ENCODE measurements around the gene ALG14.

Gene ALG14

DNA sequence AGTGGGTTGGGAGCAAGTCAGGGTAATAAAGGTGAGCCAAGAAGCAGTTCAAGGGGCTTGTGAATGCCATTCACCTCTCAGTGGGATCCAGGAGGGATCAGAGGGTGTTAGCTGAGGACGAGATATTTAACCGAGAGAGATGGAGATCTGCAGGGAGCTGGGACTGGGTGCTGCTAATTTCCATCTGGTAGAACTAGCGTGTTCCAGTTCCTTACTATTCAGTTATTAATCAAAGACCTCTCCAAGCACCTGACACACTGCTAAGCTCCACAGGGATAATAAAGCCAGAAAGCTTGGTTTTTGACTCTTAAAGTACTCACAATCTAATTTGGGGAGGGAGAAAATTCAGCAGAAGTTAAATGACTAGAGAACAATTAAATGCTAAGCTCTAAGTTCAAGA, 57.7 kb downstream of the ALG14 start:
- no peak overlapping the region for H3K4me3 ChIP-seq (ENCODE audit: insufficient read depth, low read depth, low read length)
- H3K27ac ChIP-seq (ENCODE audit: insufficient read depth, low read depth, low read length, poor library complexity, severe bottlenecking): no peak overlapping the region
- 83 to 87% methylated on average over 3 of the region's 3 CpGs for WGBS, 2 experiments
- H3K4me1 ChIP-seq (ENCODE audit: control insufficient read depth, insufficient read depth, low read length): no peaks in the 10 kb centered on the region
- no peaks in the 10 kb centered on the region for H3K9me3 ChIP-seq (ENCODE audit: control insufficient read depth, low read length)
- H3K36me3 ChIP-seq (ENCODE audit: control insufficient read depth, insufficient read depth, low read length): no peaks in the 10 kb centered on the region
- no peaks in the 10 kb centered on the region for H3K27me3 ChIP-seq (ENCODE audit: control insufficient read depth, insufficient read depth, low read length, poor library complexity, severe bottlenecking)

DNA sequence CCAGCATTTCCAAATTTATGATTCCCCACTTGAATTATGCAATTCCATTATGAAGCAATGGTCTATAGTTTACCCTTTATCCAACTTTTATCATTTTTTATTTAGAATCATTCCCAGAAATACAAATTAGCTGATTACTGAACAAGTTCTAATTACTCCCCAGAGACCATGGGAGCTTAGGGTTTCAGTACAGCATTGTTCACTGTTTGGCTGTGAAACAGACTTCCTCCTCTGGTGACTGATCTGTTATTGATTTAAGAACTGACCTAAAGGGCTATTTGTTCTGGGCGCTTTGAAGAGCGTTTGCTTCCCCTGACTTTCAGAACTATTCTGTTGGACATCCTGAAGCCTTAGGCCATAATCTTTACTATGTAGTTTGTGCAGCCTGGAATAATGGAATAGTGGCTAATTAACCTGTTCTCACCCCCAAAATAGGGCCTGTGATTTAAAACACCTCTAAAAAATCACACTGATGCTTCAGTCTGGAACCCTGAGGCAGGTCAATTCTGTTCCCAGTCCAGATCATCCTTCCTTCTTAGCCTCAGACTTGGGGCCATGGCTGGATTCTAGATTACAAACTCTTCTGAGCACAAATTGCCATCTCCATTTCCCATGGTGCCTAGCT, 58.7 kb downstream of the ALG14 start:
- WGBS, 2 experiments: 87 to 88% methylated on average over 2 of the region's 2 CpGs
- no peaks in the 10 kb centered on the region for H3K36me3 ChIP-seq (ENCODE audit: control insufficient read depth, insufficient read depth, low read length)
- H3K4me3 ChIP-seq (ENCODE audit: insufficient read depth, low read depth, low read length): no peak overlapping the region
- no peaks in the 10 kb centered on the region for H3K9me3 ChIP-seq (ENCODE audit: control insufficient read depth, low read length)
- H3K27me3 ChIP-seq (ENCODE audit: control insufficient read depth, insufficient read depth, low read length, poor library complexity, severe bottlenecking): no peaks in the 10 kb centered on the region
- no peaks in the 10 kb centered on the region for H3K4me1 ChIP-seq (ENCODE audit: control insufficient read depth, insufficient read depth, low read length)
- no peak overlapping the region for H3K27ac ChIP-seq (ENCODE audit: insufficient read depth, low read depth, low read length, poor library complexity, severe bottlenecking)

DNA sequence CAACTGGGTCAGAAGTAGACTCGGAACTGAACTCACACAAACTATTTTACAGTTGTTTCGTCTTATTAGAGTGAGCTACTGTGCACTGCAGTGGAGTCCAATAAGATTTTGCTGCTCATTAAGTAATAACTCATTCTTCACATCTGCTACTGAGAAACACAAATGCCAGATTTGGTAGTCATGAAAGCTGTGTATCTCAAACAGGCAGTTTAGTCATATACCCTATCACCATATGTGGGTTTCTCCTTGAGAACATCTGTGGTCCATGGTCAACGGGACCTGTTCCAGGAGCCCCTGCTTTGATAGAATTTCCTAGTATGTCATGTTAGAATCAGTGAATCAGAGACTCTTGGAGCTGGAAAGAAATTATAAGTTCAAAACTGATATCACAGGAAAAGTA, 60.4 kb downstream of the ALG14 start:
- WGBS, 2 experiments: 93 to 94% methylated on average over 3 of the region's 3 CpGs
- H3K27ac ChIP-seq (ENCODE audit: insufficient read depth, low read depth, low read length, poor library complexity, severe bottlenecking): no peak overlapping the region
- H3K4me1 ChIP-seq (ENCODE audit: control insufficient read depth, insufficient read depth, low read length): no peaks in the 10 kb centered on the region
- H3K9me3 ChIP-seq (ENCODE audit: control insufficient read depth, low read length): no peaks in the 10 kb centered on the region
- no peaks in the 10 kb centered on the region for H3K36me3 ChIP-seq (ENCODE audit: control insufficient read depth, insufficient read depth, low read length)
- H3K4me3 ChIP-seq (ENCODE audit: insufficient read depth, low read depth, low read length): no peak overlapping the region
- no peaks in the 10 kb centered on the region for H3K27me3 ChIP-seq (ENCODE audit: control insufficient read depth, insufficient read depth, low read length, poor library complexity, severe bottlenecking)

DNA sequence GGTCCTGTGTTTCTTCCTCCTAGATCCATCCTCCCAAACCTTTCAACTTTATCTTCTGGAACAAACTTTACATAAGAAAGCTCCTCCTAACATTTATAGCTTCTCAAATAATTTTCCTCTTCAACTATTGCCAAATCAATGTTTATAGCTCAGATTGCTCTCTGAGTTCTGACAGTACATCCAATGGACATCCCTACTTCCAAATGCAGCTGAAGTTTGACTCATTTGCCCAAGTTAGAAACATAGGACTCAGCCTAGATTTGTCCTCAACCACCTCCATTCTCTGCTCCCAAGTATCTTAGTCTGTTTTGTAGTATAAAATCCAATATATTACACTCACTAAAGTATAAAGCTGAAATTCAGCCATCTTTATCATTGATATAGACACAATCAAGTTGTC, 62.6 kb downstream of the ALG14 start:
- H3K4me3 ChIP-seq (ENCODE audit: insufficient read depth, low read depth, low read length): no peak overlapping the region
- no peaks in the 10 kb centered on the region for H3K27me3 ChIP-seq (ENCODE audit: control insufficient read depth, insufficient read depth, low read length, poor library complexity, severe bottlenecking)
- no peaks in the 10 kb centered on the region for H3K36me3 ChIP-seq (ENCODE audit: control insufficient read depth, insufficient read depth, low read length)
- H3K9me3 ChIP-seq (ENCODE audit: control insufficient read depth, low read length): no peaks in the 10 kb centered on the region
- H3K27ac ChIP-seq (ENCODE audit: insufficient read depth, low read depth, low read length, poor library complexity, severe bottlenecking): no peak overlapping the region
- H3K4me1 ChIP-seq (ENCODE audit: control insufficient read depth, insufficient read depth, low read length): no peaks in the 10 kb centered on the region

DNA sequence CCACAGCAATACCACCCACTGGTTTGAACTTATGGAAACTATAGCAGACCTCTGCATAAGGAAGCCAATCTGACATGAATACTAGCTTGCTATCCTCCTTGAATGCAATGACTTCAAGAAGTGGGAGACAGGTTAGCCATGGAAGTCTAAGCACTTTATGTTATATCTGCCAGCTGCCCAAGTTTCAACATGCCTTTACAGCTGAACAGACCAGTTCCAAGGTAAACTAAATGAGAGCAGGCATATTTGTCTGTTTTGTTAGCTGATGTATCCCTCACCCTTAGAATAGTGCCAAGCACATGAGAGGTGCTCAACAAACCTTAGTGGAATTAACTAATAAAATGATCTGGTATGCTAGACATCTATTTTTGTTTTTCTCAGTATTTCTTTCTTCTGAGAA, 65.1 kb downstream of the ALG14 start:
- Histone ChIP-seq H3K36me3 (ENCODE audit: control insufficient read depth, insufficient read depth, low read length) (no peaks in the 10 kb centered on the region), H3K27me3 (ENCODE audit: control insufficient read depth, insufficient read depth, low read length, poor library complexity, severe bottlenecking) (no peaks in the 10 kb centered on the region), H3K4me1 (ENCODE audit: control insufficient read depth, insufficient read depth, low read length) (peaks cover 4% of the 10 kb centered on the region), H3K4me3 (ENCODE audit: insufficient read depth, low read depth, low read length) (no peak overlapping the region), H3K9me3 (ENCODE audit: control insufficient read depth, low read length) (no peaks in the 10 kb centered on the region), H3K27ac (ENCODE audit: insufficient read depth, low read depth, low read length, poor library complexity, severe bottlenecking) (no peak overlapping the region)

DNA sequence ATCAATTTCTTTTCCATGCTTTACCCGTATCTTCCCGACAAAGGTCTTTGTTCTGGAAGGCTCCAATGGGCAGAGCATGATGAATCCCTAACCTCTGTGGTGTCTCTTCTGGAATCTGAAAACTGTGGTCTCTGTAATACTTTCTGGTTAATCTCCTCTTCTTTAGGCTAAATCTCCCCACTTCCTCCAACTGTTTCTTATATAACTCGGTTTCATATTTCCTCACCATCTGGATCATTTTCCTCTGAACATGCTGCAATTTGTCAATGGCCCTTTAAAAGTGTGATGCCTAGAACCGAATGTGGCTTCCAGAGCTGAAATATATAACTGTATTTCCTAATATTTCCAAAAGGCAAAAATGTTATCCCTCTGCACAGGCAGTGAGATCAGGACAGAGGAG, 66.1 kb downstream of the ALG14 start:
- H3K4me1 ChIP-seq (ENCODE audit: control insufficient read depth, insufficient read depth, low read length): peaks cover 14% of the 10 kb centered on the region
- H3K9me3 ChIP-seq (ENCODE audit: control insufficient read depth, low read length): no peaks in the 10 kb centered on the region
- no peaks in the 10 kb centered on the region for H3K36me3 ChIP-seq (ENCODE audit: control insufficient read depth, insufficient read depth, low read length)
- no peak overlapping the region for H3K4me3 ChIP-seq (ENCODE audit: insufficient read depth, low read depth, low read length)
- no peak overlapping the region for H3K27ac ChIP-seq (ENCODE audit: insufficient read depth, low read depth, low read length, poor library complexity, severe bottlenecking)
- 89 to 95% methylated on average over 4 of the region's 4 CpGs for WGBS, 2 experiments
- no peaks in the 10 kb centered on the region for H3K27me3 ChIP-seq (ENCODE audit: control insufficient read depth, insufficient read depth, low read length, poor library complexity, severe bottlenecking)

DNA sequence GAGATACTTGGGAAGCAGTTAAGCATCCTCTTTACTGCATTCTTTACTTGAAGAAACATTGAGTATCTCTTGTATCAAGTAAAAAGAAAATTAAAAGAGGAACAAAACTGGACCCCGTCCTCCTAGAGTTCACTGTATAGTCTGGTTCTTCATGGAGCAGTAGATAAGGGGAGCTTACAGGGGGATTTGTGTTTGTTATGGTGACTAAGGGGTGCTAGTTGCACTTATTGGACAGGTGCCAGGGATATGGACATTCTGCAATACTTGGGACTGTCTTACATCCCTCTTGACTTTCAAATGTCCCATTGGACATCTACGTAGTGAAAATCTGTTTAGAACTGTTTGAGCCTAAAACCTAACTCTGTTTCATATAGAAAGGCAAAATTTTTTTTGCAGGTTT, 67.2 kb downstream of the ALG14 start:
- WGBS, 2 experiments: 90 to 98% methylated on average over 2 of the region's 2 CpGs
- no peaks in the 10 kb centered on the region for H3K36me3 ChIP-seq (ENCODE audit: control insufficient read depth, insufficient read depth, low read length)

DNA sequence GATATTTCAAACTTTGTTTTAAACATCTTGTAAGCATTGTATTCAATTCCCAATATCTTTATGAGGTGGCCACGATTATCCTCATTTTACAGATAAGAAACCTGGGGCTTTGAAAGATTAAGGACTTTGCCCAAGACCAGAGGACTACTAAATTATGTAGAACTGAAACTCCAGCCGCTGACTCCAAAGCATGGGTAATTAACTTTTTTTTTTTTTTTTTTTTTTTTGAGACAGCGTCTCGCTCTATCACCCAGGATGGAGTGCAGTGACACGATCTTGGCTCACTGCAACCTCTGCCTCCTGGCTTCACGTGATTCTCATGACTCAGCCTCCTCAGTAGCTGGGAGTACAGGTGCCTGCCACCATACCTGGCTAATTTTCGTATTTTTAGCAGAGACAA, 68.7 kb downstream of the ALG14 start:
- peaks cover 24% of the 10 kb centered on the region for H3K4me1 ChIP-seq (ENCODE audit: control insufficient read depth, insufficient read depth, low read length)
- H3K27ac ChIP-seq (ENCODE audit: insufficient read depth, low read depth, low read length, poor library complexity, severe bottlenecking): no peak overlapping the region
- WGBS, 2 experiments: 88 to 92% methylated on average over 7 of the region's 7 CpGs
- no peaks in the 10 kb centered on the region for H3K36me3 ChIP-seq (ENCODE audit: control insufficient read depth, insufficient read depth, low read length)
- no peaks in the 10 kb centered on the region for H3K9me3 ChIP-seq (ENCODE audit: control insufficient read depth, low read length)
- H3K27me3 ChIP-seq (ENCODE audit: control insufficient read depth, insufficient read depth, low read length, poor library complexity, severe bottlenecking): no peaks in the 10 kb centered on the region
- no peak overlapping the region for H3K4me3 ChIP-seq (ENCODE audit: insufficient read depth, low read depth, low read length)

More for the DNA sequence above, 67.2 kb downstream of the ALG14 start:
- Histone ChIP-seq H3K4me1 (ENCODE audit: control insufficient read depth, insufficient read depth, low read length) (peaks cover 14% of the 10 kb centered on the region), H3K27me3 (ENCODE audit: control insufficient read depth, insufficient read depth, low read length, poor library complexity, severe bottlenecking) (no peaks in the 10 kb centered on the region), H3K4me3 (ENCODE audit: insufficient read depth, low read depth, low read length) (no peak overlapping the region), H3K27ac (ENCODE audit: insufficient read depth, low read depth, low read length, poor library complexity, severe bottlenecking) (no peak overlapping the region), H3K9me3 (ENCODE audit: control insufficient read depth, low read length) (no peaks in the 10 kb centered on the region)

DNA sequence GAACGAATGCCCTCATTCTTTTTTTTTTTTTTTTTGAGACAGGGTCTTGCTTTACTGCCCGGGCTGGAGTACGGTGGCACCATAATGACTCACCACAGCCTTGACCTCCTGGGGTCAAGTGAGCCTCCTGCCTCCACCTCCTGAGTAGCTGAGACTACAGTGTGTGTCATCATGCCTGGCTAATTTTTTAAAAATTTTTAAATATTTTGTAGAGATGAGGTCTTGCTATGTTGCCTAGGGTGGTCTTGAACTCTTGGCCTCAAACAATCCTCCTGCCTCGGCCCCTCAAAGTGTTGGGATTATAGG, 69.4 kb downstream of the ALG14 start:
- no peaks in the 10 kb centered on the region for H3K9me3 ChIP-seq (ENCODE audit: control insufficient read depth, low read length)
- no peak overlapping the region for H3K27ac ChIP-seq (ENCODE audit: insufficient read depth, low read depth, low read length, poor library complexity, severe bottlenecking)
- no peaks in the 10 kb centered on the region for H3K27me3 ChIP-seq (ENCODE audit: control insufficient read depth, insufficient read depth, low read length, poor library complexity, severe bottlenecking)
- WGBS, 2 experiments: 84 to 93% methylated on average over 4 of the region's 4 CpGs
- H3K4me3 ChIP-seq (ENCODE audit: insufficient read depth, low read depth, low read length): no peak overlapping the region
- no peaks in the 10 kb centered on the region for H3K36me3 ChIP-seq (ENCODE audit: control insufficient read depth, insufficient read depth, low read length)
- peaks cover 30% of the 10 kb centered on the region for H3K4me1 ChIP-seq (ENCODE audit: control insufficient read depth, insufficient read depth, low read length)

DNA sequence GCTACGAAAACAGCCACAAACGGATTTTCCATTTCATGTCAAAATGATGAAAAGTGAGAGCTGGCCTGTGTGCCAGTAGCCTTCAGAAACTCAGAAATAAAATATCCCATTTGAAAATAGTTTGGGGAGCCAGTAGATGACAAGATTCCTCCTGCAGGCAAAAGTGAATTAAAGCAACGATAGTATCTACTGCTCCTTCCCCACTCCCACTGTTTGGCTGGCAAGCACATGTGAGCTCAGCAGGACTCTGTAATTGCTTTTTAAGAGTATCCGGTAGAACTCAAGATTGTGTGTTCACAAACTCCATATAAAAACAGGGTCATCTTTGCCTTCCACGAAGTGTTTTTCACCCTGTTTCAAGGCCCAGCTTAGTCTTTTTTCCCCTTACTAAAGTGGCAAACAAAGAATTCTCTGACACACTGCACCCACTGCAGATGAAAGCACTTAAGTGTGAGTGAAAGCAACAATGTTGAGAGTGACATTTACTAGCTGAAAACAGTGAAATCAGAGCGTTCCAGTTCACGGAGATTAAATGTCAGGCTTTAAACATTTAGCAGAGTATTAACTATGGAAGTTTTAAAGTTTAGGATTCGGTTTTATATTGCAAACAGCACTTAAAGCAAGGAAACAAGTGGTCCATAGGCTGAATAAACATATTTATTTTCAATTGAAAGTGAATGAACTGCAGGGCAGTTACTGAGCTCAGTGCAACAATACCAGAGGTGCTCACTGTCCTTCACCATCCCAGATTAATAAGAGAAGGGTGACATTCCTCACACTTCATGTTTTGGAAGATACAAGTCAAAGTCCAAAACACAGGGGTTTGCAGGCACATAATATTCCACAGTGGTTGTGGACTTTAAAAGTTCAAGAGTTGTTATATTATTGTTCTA, 70.0 kb downstream of the ALG14 start:
- H3K36me3 ChIP-seq (ENCODE audit: control insufficient read depth, insufficient read depth, low read length): no peaks in the 10 kb centered on the region
- no peak overlapping the region for H3K4me3 ChIP-seq (ENCODE audit: insufficient read depth, low read depth, low read length)
- WGBS, 2 experiments: 60 to 63% methylated on average over 8 of the region's 8 CpGs
- peaks cover 36% of the 10 kb centered on the region for H3K4me1 ChIP-seq (ENCODE audit: control insufficient read depth, insufficient read depth, low read length)
- H3K27ac ChIP-seq (ENCODE audit: insufficient read depth, low read depth, low read length, poor library complexity, severe bottlenecking): no peak overlapping the region
- H3K9me3 ChIP-seq (ENCODE audit: control insufficient read depth, low read length): no peaks in the 10 kb centered on the region
- no peaks in the 10 kb centered on the region for H3K27me3 ChIP-seq (ENCODE audit: control insufficient read depth, insufficient read depth, low read length, poor library complexity, severe bottlenecking)
